Cerebellar nuclear complex (tissue), 1 donor: Measurements from ENCODE around the gene FADS1.

Experiments
- DNase-seq, 2 experiments: peaks; one replicate each; lab custom pipeline; 2025; lab: John Stamatoyannopoulos, UW

The FADS1 gene

GRCh38 chr11:61816736-61817455, at the start of gene FADS1:
Gene FADS1, minus strand, starts transcription at chr11:61817003. Its CDS starts 74 bp downstream, at chr11:61816929.
- peak in 1 of 2 experiments; percentile 25 for DNase-seq

DNA sequence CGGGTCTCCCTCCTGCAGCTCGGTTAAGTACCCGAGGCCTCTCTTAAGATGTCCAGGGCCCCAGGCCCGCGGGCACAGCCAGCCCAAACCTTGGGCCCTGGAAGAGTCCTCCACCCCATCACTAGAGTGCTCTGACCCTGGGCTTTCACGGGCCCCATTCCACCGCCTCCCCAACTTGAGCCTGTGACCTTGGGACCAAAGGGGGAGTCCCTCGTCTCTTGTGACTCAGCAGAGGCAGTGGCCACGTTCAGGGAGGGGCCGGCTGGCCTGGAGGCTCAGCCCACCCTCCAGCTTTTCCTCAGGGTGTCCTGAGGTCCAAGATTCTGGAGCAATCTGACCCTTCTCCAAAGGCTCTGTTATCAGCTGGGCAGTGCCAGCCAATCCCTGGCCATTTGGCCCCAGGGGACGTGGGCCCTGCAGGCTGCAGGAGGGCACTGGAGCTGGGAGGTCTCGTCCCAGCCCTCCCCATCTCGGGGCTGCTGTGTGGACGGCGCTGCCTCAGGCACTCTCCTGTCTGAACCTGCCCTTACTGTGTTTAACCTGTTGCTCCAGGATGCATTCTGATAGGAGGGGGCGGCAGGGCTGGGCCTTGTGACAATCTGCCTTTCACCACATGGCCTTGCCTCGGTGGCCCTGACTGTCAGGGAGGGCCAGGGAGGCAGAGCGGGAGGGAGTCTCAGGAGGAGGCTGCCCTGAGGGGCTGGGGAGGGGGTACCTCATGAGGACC, 49.6 kb upstream of the FADS1 start:
- no peak for DNase-seq

GRCh38 chr11:61864814-61865775, 48.3 kb upstream of the FADS1 start:
- DNase-seq = no peak

GRCh38 chr11:61863548-61864081, 46.8 kb upstream of the FADS1 start:
- no peak for DNase-seq

DNA sequence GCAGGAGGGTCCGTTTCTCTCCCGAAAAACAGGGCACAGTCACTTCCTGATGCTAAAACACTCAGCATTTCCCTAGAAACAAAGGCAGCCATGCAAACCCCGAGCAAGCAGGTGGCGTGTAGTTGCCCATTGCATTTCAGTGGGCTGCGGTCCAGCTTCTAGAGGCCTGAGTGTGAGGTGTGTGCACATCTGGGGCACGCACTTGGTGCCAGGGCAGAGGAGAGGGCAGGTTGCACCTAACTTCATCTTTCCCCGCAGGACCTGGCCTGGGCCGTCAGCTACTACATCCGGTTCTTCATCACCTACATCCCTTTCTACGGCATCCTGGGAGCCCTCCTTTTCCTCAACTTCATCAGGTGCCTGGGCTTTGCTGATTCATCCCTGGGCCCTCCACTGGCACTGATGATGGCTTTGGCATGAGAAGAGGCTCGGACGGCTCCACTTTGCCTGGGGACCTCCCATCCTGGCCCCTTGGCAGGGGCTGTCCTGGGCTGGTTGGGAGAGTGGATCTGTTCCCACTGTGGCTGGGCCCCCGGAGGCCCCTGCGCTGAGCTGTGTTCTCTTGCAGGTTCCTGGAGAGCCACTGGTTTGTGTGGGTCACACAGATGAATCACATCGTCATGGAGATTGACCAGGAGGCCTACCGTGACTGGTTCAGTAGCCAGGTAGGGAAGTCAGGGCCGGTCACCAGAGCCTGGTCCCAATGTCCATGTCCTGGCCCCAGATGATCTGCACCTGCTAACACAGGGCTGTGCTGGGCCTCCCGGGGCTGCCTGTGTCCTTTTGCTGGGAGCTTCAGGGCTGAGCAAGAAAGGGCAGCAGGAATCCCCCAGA, 46.1 kb upstream of the FADS1 start:
- DNase-seq = no peak

- DNase-seq = no peak
Observed at GRCh38 chr11:61861634-61862033, 44.8 kb upstream of the FADS1 start.

DNA sequence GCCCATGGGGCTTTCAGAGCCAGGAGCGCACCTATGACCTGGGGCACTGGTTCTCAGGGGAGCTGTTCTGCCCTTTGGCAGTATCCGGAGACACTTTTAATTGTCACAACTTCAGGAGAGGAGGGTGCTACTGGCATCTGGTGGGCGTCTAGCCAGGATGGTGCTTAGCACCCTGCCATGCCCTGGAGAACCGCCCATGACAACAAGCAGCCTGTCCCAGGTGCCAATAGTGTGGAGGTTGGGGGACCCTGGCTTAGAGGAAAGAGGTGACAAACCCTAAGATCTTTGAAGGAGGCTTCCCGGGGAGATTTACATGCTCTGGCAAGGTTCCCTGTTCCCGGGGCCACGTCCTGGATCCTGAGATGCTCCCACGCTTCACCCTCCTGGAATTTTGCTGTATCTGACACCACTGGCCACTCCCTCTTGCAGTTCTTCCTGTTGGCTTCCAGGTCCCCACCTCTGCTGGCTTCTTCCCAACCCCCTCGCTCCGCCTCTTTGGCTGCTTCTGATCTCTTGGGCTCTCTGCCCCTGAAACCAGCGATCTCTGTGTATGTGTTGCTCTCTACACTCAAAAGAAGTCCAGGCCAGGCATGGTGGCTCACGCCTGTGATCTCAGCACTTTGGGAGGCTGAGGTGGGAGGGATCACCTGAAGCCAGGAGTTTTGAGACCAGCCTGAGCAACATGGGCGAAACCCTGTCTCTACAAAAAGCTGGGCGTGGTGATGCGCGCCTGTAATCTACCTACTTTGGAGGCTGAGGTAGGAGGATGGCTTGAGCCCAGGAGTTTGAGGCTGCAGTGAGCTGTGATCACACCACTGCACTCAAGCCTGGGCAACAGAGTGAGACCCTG, 43.5 kb upstream of the FADS1 start:
- DNase-seq = no peak

DNA sequence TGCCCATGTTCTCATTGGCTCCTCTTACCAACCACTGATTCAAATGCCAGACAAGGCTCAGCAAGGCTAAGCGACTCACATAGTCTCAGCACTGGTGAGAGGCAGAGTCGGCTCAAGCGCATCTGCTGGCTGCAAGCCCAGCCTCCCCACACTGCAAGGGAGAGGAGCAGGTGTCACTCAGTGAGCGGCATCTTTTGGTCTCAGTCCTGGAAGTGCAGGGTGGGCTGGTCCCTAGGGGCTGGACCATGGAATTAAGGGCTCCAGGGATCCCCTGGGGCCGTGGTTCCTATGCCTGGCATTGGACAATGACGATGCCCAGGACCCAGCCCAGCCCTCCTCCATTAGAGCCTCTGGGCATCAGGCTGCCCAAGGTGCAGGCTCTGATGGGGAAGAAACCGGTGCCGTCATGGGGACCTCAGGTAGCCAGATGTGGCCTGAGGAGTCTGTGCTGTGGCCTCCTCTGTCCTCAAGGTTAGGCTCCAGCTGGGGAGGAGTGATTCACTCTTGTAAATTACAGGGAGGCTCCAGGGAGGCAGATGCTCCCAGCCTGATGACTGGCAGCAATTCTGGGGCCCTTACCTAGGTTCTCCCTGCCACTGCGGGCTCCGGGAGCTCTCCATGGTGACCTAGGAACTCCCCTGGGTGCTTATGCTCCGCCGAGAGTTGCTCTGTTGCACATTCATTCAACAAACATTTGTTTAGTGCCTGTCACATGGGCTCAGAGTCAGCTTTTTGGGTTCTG, 39.3 kb upstream of the FADS1 start:
- no peak for DNase-seq

GRCh38 chr11:61854966-61855714, 38.3 kb upstream of the FADS1 start:
- DNase-seq = no peak

DNA sequence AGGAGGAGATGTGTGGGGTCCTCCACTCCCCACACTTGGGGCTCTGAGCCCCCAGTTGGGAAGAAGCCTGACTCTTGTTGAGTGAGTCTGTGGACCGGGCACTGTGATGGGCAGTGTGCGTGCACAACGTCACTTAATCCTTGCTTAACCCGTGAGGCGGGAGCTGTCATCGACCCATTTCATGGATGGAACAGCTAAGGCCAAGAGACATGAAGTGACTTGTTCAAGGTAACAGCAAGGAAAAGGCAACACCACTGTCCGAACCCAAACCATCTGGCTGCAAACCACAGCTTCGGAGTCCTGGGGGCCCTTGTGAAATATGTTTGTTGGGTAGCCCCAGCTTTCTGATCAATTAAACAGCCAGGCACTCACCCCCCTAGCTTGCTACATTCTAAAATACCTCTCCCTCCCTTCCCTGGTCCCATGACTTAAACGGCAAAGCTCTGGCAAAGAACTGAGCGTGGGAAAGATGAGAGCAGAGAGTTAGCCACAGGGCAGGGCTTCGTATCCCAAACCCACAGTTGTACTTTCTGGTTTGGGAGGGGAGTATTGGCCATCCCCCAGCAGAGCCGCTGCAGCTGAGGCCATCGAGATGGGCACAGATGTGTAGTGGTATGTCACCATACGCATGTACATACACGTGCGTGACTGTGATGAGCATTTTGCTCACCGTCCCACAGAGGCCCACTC, 37.5 kb upstream of the FADS1 start:
- no peak for DNase-seq

DNA sequence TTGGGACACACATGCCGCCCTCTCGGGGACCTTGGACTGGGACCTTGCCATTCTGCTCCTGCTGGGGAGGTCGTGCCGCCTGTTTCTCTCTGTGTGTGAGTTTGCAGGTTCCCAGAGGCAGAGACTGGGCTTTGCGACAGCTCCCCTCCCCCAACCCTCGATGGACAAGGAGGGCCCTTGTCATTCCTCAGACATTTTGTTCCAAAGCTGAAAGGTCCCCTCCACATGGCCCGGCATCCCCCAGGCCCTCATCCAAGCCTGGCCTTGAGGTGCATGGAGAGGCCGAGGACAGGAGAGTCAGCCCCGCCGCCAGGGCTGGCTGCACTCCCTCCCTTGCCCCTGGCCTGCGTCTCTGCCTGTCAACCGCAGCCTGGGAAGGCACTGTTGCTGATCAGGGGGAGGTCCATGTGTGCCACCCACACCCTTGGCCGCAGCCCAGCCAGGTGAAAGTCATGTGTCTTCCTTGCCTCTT, 36.9 kb upstream of the FADS1 start:
- no peak for DNase-seq

- no peak for DNase-seq
Observed at GRCh38 chr11:61851900-61852295, 35.1 kb upstream of the FADS1 start.

DNA sequence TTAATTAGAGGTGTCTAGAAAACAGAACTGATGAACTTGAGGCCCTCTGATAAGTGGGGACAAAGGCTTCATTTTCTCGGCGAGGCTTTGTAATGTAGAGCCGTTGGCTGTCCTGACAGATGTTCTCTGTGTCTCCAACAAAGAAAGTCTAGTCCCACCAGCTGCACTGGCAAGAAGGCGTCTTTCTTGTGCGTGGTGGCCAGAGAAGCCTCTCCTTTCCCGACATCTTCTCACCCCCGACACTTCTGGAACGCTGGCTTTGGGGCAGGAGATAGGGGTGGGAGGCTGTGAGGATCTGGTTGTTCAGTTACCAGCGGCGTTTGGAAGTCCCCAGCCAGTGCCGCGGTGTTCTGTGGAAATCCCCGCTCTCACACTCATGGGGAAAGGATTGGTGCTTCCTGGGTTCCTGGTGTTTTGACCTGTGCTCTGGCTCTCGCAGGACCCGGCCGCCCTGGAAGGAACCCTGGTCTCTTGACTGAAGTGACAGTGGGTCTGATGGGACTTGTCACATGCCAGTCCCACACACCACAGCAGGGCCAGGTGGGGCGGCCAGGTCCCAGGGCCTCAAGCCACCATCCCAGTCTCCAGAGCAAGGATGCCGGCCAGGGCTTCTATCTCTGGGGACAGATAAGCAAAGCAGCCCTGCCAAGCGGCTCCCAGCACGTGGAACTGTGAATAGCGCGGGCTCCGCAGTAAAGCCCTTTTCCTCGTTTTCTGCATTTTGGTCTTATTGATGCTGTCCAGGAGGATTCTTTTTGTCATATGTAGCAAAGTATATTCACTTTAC, 34.5 kb upstream of the FADS1 start:
- no peak for DNase-seq

GRCh38 chr11:61850687-61851086, 33.9 kb upstream of the FADS1 start:
- DNase-seq = no peak

- no peak for DNase-seq
Observed at GRCh38 chr11:61848631-61849030, 31.8 kb upstream of the FADS1 start.

DNA sequence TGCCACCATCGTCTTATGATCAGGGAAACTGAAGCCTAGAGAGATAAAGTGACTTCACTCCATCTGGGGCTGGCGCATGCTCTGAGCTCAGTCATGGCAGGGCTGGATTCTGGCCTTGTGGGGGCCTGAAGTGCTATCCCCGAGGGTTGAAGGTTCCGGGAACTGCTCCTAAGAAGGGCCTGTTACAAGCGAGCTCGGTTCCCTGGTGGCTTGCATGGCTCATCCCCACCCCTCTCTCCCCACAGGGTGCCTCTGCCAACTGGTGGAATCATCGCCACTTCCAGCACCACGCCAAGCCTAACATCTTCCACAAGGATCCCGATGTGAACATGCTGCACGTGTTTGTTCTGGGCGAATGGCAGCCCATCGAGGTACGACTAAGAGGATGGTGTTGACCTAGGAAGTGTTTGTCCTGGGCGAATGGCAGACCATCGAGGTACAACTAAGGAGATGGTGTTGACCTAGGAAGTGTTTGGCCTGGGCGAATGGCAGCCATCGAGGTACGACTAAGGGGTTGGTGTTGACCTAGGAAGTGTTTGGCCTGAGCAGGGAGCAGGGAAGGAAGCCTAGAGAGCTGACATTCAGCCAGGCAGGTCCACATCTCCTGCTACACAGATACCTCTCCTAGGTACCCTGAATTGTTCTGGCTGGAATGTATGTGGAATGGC, 31.2 kb upstream of the FADS1 start:
- no peak for DNase-seq
